ENCODE measurements around the gene PROB1. TPM values are rescaled to one million over a fixed set of nuclear protein-coding genes. Genes with fewer than 3 reads are reported as not detected.

Gene PROB1
- total and polyA plus RNA-seq, 2 of the 13 experiments (the other 11 are each of a cell fraction or from before 2014, with no cell fraction given) = 0.69 to 1.1 TPM

DNA sequence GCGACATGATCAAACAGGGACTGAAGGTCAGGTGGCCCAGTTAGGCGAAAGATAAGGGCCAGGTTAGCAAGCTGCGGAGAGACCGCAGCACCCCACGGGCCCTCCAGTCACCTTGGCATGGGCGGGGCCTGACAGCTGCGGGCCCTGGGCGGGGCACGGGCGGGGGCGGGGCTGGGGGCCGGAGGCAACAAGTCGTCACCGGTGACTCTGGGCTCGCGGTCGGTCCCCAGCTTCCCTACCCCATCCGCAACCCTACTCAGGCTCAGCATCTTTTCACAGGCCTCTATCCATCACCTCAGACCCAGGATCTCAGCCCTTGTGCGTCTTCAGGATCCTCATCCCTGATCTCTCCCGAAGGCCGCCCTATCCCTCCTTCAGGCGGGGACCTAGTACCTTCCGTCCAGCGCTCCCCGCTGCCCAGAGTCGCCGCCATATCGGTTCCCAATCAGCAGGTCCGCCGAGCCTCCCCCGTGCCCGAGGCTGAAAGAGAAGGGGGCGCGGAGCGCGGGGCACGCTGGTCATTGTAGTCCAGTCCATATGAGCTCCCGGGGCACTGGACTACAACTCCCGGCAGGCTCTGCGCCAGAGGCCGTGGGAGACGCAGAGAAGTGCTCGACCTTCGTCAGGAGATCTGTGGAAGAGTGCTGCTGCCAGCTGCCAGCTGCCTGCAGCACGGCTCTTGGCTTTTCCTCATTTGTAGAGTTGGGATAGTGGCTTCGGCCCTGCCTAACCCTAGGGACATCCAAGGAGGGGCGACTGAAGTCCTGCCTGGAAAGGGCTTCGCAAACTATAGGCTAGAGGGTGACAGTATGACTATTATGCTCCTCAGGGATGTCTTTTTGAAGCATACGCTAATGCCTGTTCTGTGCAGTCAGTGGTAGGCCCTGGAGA lies 44.4 kb upstream of the PROB1 start, which contains the start of gene DNAJC18 (continued):
- TF ChIP-seq JDP2 (CRISPR knock-in tag; IDR thresholded peaks at IDR 0.05; ENCODE audit: borderline replicate concordance) = no peak
- TF ChIP-seq HOXA7 (CRISPR knock-in tag; IDR thresholded peaks at IDR 0.05) = no peak
- TF ChIP-seq, protein P1, sequence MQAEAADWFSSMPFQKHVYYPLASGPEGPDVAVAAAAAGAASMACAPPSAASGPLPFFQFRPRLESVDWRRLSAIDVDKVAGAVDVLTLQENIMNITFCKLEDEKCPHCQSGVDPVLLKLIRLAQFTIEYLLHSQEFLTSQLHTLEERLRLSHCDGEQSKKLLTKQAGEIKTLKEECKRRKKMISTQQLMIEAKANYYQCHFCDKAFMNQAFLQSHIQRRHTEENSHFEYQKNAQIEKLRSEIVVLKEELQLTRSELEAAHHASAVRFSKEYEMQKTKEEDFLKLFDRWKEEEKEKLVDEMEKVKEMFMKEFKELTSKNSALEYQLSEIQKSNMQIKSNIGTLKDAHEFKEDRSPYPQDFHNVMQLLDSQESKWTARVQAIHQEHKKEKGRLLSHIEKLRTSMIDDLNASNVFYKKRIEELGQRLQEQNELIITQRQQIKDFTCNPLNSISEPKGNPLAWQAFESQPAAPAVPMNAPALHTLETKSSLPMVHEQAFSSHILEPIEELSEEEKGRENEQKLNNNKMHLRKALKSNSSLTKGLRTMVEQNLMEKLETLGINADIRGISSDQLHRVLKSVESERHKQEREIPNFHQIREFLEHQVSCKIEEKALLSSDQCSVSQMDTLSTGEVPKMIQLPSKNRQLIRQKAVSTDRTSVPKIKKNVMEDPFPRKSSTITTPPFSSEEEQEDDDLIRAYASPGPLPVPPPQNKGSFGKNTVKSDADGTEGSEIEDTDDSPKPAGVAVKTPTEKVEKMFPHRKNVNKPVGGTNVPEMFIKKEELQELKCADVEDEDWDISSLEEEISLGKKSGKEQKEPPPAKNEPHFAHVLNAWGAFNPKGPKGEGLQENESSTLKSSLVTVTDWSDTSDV (CRISPR knock-in tag; IDR thresholded peaks at IDR 0.05) = no peak
- TF ChIP-seq MIER3 (CRISPR knock-in tag; IDR thresholded peaks at IDR 0.05; ENCODE audit: borderline replicate concordance) = peak; percentile 27; the same call in 1 of the 2 replicates
- peak; percentile 82; the same call in 1 of the 2 replicates for TF ChIP-seq KDM5B (CRISPR knock-in tag; IDR thresholded peaks at IDR 0.05; ENCODE audit: borderline replicate concordance)
- TF ChIP-seq, protein P2, sequence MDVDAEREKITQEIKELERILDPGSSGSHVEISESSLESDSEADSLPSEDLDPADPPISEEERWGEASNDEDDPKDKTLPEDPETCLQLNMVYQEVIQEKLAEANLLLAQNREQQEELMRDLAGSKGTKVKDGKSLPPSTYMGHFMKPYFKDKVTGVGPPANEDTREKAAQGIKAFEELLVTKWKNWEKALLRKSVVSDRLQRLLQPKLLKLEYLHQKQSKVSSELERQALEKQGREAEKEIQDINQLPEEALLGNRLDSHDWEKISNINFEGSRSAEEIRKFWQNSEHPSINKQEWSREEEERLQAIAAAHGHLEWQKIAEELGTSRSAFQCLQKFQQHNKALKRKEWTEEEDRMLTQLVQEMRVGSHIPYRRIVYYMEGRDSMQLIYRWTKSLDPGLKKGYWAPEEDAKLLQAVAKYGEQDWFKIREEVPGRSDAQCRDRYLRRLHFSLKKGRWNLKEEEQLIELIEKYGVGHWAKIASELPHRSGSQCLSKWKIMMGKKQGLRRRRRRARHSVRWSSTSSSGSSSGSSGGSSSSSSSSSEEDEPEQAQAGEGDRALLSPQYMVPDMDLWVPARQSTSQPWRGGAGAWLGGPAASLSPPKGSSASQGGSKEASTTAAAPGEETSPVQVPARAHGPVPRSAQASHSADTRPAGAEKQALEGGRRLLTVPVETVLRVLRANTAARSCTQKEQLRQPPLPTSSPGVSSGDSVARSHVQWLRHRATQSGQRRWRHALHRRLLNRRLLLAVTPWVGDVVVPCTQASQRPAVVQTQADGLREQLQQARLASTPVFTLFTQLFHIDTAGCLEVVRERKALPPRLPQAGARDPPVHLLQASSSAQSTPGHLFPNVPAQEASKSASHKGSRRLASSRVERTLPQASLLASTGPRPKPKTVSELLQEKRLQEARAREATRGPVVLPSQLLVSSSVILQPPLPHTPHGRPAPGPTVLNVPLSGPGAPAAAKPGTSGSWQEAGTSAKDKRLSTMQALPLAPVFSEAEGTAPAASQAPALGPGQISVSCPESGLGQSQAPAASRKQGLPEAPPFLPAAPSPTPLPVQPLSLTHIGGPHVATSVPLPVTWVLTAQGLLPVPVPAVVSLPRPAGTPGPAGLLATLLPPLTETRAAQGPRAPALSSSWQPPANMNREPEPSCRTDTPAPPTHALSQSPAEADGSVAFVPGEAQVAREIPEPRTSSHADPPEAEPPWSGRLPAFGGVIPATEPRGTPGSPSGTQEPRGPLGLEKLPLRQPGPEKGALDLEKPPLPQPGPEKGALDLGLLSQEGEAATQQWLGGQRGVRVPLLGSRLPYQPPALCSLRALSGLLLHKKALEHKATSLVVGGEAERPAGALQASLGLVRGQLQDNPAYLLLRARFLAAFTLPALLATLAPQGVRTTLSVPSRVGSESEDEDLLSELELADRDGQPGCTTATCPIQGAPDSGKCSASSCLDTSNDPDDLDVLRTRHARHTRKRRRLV (CRISPR knock-in tag; IDR thresholded peaks at IDR 0.05) = peak; percentile 94
- no peak for TF ChIP-seq ZNF713 (CRISPR knock-in tag; IDR thresholded peaks at IDR 0.05)
- no peak for TF ChIP-seq ZNF7 (CRISPR knock-in tag; IDR thresholded peaks at IDR 0.05)
- TF ChIP-seq ZNF225 (CRISPR knock-in tag; IDR thresholded peaks at IDR 0.05) = 0 out of 2 replicates have a peak, but pooled peaks have one; percentile 46
- 0 out of 2 replicates have a peak, but pooled peaks have one; percentile 27 for TF ChIP-seq PCBP1 (IDR thresholded peaks at IDR 0.05; ENCODE audit: borderline replicate concordance, low read depth, low read length)
- no peak for TF ChIP-seq ZFP62 (CRISPR knock-in tag; IDR thresholded peaks at IDR 0.05)
- TF ChIP-seq SNAPC2 (CRISPR knock-in tag; IDR thresholded peaks at IDR 0.05) = no peak
- TF ChIP-seq DMAP1 (CRISPR knock-in tag; IDR thresholded peaks at IDR 0.05) = peak; percentile 86
- no peak for TF ChIP-seq JUN (CRISPR knock-in tag; IDR thresholded peaks at IDR 0.05)
- no peak for TF ChIP-seq ZNF878 (CRISPR knock-in tag; IDR thresholded peaks at IDR 0.05)
- TF ChIP-seq, protein P3, sequence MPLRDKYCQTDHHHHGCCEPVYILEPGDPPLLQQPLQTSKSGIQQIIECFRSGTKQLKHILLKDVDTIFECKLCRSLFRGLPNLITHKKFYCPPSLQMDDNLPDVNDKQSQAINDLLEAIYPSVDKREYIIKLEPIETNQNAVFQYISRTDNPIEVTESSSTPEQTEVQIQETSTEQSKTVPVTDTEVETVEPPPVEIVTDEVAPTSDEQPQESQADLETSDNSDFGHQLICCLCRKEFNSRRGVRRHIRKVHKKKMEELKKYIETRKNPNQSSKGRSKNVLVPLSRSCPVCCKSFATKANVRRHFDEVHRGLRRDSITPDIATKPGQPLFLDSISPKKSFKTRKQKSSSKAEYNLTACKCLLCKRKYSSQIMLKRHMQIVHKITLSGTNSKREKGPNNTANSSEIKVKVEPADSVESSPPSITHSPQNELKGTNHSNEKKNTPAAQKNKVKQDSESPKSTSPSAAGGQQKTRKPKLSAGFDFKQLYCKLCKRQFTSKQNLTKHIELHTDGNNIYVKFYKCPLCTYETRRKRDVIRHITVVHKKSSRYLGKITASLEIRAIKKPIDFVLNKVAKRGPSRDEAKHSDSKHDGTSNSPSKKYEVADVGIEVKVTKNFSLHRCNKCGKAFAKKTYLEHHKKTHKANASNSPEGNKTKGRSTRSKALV (CRISPR knock-in tag; IDR thresholded peaks at IDR 0.05) = no peak
- 0 out of 2 replicates have a peak, but pooled peaks have one; percentile 19 for TF ChIP-seq RELA (CRISPR knock-in tag; IDR thresholded peaks at IDR 0.05)
- TF ChIP-seq MTF2 (CRISPR knock-in tag; IDR thresholded peaks at IDR 0.05; ENCODE audit: borderline replicate concordance) = no peak
- TF ChIP-seq ZNF136 (CRISPR knock-in tag; IDR thresholded peaks at IDR 0.05; ENCODE audit: low read depth) = no peak
- TF ChIP-seq, protein P4, sequence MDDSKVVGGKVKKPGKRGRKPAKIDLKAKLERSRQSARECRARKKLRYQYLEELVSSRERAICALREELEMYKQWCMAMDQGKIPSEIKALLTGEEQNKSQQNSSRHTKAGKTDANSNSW (CRISPR knock-in tag; IDR thresholded peaks at IDR 0.05; ENCODE audit: borderline replicate concordance) = no peak
